AG09319 (cell line): ENCODE measurements around the gene PTPN11.

Experiments used
- DNase-seq: peaks from one replicate; pipeline ENCODE4 v3.0.0-alpha.2; 2010; ENCODE audit warnings: low read depth; ENCODE audit errors: extremely low read depth
- TF ChIP-seq, protein P1 (sequence below): IDR thresholded peaks from 2 replicates; pipeline ENCODE4 v1.5.1; 2011; ENCODE audit warnings: low read depth, mild to moderate bottlenecking, inconsistent platforms, low read length, moderate library complexity

PTPN11 gene

GRCh38 chr12:112498580-112498979 lies 79.8 kb downstream of the PTPN11 start:
- TF ChIP-seq, protein P1, sequence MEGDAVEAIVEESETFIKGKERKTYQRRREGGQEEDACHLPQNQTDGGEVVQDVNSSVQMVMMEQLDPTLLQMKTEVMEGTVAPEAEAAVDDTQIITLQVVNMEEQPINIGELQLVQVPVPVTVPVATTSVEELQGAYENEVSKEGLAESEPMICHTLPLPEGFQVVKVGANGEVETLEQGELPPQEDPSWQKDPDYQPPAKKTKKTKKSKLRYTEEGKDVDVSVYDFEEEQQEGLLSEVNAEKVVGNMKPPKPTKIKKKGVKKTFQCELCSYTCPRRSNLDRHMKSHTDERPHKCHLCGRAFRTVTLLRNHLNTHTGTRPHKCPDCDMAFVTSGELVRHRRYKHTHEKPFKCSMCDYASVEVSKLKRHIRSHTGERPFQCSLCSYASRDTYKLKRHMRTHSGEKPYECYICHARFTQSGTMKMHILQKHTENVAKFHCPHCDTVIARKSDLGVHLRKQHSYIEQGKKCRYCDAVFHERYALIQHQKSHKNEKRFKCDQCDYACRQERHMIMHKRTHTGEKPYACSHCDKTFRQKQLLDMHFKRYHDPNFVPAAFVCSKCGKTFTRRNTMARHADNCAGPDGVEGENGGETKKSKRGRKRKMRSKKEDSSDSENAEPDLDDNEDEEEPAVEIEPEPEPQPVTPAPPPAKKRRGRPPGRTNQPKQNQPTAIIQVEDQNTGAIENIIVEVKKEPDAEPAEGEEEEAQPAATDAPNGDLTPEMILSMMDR: no peak
- DNase-seq: no peak

DNA sequence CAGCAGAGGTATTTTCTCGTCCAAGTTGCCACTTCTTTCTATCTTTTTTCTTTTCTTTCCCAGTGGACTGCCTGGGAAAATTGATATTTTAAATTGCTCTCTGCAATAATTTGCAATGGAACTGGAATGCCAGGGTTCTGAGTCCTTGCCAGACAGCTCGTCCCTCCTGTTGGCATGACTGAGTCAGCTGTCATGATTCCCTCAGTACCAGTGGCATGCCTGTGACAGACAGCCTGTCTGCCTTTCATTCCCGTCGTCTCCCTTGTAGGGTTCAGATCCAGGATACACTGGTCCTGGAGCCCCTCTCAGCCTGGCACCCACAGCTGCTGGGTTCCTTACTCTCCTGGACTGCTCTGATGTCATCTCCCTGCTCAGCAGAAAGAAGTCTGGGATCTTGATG lies 84.8 kb downstream of the PTPN11 start:
- no peak for DNase-seq
- TF ChIP-seq, protein P1: no peak

DNA sequence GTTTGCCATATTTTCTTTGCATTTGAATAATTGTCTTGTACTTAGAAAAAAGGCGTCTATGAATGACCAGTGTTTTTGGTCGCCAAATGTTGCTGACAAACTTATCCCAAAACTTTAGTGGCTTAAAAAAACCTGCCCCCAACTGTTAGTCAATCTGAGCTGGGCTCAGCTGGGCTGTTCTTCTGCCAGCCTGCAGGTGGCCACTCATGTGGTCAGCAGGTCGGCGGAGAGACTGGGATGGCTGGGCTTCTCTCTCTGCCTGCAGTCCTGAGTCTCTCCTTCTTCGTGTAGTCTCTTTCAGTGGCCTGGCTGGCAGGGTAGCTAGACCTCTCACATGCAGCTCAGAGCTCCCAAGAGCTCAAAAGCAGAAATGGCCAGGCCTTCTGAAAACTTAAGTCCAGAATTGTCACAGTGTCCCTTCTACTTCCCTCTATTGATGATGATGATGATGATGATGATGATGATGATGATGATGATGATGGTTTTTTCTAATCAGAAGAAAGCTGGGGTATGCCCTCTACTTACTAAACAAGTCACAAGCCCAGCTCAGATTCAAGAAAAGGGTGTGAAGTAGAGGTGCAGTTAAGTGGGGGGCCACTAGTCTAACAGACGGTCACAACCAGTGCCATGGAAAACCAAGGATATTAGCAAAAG lies 87.9 kb downstream of the PTPN11 start:
- TF ChIP-seq, protein P1: no peak
- no peak for DNase-seq

DNA sequence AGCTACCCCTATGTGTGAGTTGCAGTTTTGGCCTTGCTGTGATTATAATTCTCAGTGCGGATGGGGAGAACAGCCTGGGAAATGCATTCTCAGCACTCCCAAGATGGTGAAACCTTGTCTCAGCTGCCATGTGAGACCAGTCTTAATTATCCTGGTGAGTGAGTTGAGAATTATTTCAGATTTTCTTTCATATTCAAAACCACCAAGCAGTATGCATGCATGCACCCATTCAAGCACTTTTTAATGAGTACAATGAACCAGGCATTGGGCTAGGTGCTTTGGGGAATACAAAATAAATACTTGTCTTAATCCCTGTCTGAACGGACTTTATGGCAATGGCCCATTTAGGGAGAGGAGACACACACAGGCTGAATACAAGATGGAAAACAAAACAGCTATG lies 94.7 kb downstream of the PTPN11 start:
- TF ChIP-seq, protein P1: no peak

GRCh38 chr12:112514456-112514855 lies 95.7 kb downstream of the PTPN11 start:
- DNase-seq: no peak
- TF ChIP-seq, protein P1: no peak

More for the DNA sequence above, 94.7 kb downstream of the PTPN11 start:
- no peak for DNase-seq

- TF ChIP-seq, protein P1: no peak
- no peak for DNase-seq
Measured at GRCh38 chr12:112514926-112515642, 96.3 kb downstream of the PTPN11 start.

DNA sequence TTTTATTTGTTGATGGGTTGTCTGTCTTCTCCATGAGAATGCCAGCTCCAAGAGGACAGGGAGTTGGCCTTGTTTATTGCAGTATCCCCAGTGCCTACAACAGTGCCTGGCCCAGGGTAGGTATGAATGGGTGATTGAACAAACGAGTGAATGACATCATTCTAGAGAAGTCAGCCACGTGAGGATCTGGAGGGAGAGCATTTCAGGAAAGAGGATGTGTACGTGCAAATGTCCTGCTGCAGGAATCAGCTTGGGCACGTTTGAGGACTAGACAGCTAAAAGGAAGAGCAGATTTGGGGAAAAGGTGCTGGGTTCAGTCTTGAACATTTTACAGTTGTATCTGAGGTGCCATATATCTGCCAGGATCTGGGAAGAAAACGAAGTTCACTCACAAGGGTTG lies 97.1 kb downstream of the PTPN11 start:
- TF ChIP-seq, protein P1: no peak
- no peak for DNase-seq
